GM18499 (cell line): ENCODE measurements around the gene PALLD.

ENCODE experiments used
- ATAC-seq: cut with Tn5 transposase; IDR thresholded peaks from one replicate; pipeline ENCODE4 v1.9.1; 2021; ENCODE audit warnings: moderate number of reproducible peaks; ENCODE audit not compliant: insufficient read depth, unreplicated experiment

The PALLD gene

GRCh38 chr4:168658751-168659150, 161.9 kb downstream of the PALLD start:
- no peak for ATAC-seq

GRCh38 chr4:168659741-168660465, 163.1 kb downstream of the PALLD start:
- ATAC-seq = no peak

GRCh38 chr4:168662297-168662984, 165.6 kb downstream of the PALLD start:
- ATAC-seq = no peak

GRCh38 chr4:168664242-168664891, 167.5 kb downstream of the PALLD start:
- no peak for ATAC-seq

- ATAC-seq = no peak
Observed at GRCh38 chr4:168666531-168666930, 169.7 kb downstream of the PALLD start.

- ATAC-seq = no peak
Observed at GRCh38 chr4:168667376-168667775, 170.5 kb downstream of the PALLD start.

GRCh38 chr4:168667921-168668320, 171.1 kb downstream of the PALLD start:
- no peak for ATAC-seq

GRCh38 chr4:168673476-168673875, 176.6 kb downstream of the PALLD start:
- no peak for ATAC-seq

- no peak for ATAC-seq
Observed at GRCh38 chr4:168674077-168674747, 177.4 kb downstream of the PALLD start.

- no peak for ATAC-seq
Observed at GRCh38 chr4:168674866-168675265, 178.0 kb downstream of the PALLD start.

GRCh38 chr4:168677063-168677462, 180.2 kb downstream of the PALLD start:
- no peak for ATAC-seq

- no peak for ATAC-seq
Observed at GRCh38 chr4:168677879-168678278, 181.0 kb downstream of the PALLD start.

- ATAC-seq = no peak
Observed at GRCh38 chr4:168678751-168679366, 182.0 kb downstream of the PALLD start.

GRCh38 chr4:168679397-168679796, 182.5 kb downstream of the PALLD start:
- ATAC-seq = no peak

GRCh38 chr4:168679819-168680218, 183.0 kb downstream of the PALLD start:
- ATAC-seq = no peak

GRCh38 chr4:168682898-168683500, 186.1 kb downstream of the PALLD start:
- ATAC-seq = no peak

- ATAC-seq = no peak
Observed at GRCh38 chr4:168683595-168683994, 186.7 kb downstream of the PALLD start.

- ATAC-seq = no peak
Observed at GRCh38 chr4:168685136-168685809, 188.4 kb downstream of the PALLD start.

- ATAC-seq = no peak
Observed at GRCh38 chr4:168688584-168688983, 191.7 kb downstream of the PALLD start.
